ENCODE measurements around the gene PSMB7.

PSMB7 gene

DNA sequence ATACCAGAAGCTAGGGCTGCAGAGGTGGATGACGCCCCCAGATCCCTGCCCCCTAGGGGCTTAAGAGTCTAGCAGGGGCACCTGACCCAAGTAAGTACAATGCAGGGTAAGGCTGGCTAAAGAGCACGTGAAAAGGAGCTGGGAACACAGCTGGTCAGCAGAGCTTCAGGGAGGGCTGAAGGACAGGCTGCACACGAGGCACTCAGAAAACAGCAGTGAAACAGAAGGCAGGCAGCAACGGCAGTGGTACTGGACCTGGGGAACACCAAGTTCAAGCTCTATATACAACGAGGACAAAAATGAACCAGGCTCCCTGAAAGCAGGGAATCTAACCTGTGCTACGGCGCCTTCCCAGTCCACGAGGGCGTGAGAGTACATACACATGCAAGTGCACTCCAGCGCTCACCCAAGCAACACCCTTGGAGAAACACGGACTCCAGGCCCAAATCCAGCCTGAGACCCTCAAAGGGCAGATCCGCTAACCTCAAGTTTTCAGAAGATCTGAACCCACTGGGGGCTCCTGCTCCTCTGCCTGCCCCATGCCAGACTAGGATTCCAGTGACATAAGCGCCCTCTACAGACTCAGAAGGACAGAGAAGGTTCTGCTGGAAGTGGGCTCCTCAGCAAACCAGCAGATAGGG lies 57.4 kb downstream of the PSMB7 start:
- DNase-seq (ENCODE audit: low read depth), result peak; percentile 22

DNA sequence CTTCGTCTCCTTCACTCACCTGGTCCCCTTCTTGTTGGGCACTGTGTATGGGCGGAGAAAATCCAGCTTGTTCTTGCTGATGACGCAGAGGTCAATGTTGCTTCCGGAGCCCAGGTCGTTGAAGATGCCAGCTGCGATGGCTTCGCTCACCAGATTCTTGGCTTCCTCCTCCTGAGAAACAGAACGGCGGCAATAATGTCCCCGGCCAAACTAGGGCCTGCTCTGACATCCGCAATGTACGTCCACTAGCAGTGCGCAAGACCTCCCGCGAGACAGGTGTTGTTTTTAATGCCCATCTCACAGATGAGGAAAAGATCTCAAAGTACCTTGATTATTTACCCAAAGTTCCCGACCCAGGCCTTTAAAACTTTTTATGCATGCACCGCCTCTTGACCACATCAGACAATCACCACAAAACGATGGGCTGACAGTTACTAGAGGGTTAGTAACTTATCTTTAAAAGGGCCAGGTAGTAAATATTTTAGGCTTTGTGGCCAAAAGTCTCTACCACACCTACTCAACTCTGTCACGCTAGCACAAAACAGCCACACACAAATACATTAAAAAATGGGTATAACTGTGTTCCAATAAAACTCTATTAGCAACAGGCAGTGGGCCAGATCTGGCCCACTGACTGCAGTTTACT lies 58.4 kb downstream of the PSMB7 start:
- no peak for DNase-seq (ENCODE audit: low read depth)

- no peak for DNase-seq (ENCODE audit: low read depth)
Observed at GRCh38 chr9:124355941-124356744, 59.1 kb downstream of the PSMB7 start.

DNA sequence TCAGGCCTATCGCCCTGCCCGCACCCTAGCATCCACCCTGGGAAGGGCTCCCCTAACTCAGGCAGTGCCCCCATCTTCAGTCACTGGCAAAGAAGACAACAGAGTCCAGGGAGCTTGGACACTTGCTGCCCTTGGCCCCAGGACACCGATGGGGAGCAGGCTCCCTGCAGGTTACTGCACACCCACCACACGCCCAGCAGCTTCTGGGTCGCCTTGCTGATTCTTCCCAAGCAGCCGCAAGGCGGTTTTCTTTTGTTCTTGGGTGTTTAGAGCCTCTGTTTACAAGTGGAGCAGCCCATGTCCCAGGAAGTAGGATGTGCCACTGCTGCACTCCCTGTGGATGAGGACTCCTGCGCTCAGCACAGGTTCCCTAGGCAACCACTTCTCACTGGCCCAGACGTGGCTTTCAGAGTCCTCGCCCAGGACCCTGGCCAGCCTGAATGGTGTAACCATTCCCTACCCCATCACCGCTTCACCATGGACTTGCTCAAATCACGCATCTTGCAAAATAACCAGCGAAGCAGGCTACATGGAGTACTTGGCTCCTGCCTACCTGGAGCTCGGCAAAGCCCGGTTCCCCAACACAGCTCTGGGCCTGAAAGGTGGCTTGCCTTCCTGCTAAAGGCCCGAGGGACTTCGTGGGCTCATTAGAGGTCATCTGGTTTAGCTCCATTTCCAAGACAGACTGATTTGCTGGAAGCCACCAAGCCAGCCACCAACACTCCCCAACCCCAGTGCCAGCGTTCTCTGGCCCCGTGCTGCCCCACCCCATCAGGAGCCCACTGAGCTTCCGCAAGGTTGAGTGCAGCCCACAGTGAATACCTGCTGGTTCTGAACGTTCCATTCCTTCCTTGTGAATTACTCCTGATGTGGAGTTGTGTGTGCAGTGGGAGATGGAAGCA lies 60.0 kb downstream of the PSMB7 start:
- no peak for DNase-seq (ENCODE audit: low read depth)

DNA sequence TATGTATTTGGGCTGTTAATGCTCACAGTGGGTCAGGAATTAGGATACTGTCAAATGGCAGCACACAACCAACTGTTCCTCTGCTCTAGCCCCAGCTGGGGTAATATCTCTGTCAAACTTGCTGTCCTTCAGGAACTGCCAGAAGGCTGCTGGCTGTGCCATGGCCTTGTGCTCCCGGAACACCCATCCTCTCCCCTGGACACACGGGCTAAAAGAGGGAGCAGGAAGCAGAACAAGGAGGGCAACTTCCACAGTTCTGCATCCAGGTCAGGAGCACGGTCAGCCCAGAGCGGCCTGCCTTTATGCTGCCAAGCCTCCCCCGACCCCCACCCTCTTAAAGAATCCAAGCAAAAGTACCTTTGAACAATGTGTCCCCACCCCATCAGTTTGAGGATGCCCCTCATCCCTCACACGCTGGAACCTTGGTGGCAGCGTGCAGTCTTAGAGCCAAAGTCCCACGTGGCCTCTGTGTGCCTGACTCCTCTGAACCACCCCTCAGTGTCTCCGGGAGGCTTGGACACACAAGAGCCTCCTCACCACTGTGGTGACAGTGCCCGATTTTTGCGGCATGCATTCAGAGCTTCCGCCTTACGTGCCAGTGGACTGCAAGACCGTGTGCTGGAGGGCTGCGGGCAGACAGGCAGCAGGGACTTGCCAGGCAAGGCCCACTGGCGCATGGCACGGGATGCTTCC lies 60.8 kb downstream of the PSMB7 start:
- no peak for DNase-seq (ENCODE audit: low read depth)

DNA sequence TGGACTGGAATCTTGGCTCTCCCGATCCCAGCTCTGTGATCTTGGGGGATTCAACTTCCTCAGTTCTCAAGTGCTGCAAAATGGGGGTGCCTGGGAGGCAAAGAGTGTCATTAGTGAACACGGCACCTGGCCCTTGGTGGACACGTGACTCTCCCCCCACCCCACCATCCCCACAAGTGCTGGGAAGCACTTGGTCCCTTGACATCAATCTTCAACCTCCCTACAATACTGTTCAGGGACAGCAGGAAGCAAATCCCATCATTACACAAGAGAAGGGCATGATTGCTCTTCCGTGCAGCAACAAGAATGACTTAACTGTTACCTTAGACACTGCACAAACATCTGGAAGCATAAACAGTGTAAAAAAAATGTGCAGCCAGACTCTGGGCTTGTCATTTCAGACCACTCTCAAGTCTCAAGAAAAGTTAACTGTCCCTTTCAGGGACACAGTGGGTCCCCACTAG lies 61.4 kb downstream of the PSMB7 start:
- DNase-seq (ENCODE audit: low read depth), result peak; percentile 32

DNA sequence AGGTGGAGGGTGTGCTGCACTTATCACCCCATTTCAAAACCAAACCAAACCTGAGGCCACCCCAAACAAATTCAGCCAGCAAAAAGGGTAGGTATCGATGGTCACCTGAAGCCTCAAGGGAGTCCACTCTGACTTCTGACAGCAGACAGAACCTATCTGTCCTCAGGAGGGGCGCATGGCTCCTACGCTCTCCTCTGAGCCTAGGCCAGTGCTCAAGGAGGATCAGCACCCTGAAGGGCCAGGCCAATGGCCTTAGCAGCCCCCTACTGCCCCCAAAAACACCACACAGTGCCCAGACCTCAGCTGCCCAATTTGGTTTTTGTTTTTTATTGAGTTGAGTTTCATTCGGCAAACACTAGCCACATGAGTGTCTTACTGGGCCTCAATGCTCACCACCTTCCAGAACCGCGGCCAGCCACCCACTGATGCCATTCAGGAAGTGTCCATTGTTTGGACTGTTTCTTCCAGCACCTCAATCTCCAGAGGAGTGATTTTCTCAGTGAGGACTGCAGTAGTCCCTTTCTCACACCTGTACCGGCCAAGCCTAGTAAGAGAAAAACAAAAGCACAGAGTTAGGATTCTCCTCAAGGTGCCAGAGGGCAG lies 62.0 kb downstream of the PSMB7 start:
- DNase-seq (ENCODE audit: low read depth), result no peak

- DNase-seq (ENCODE audit: low read depth), result no peak
Observed at GRCh38 chr9:124352616-124353015, 62.6 kb downstream of the PSMB7 start.

GRCh38 chr9:124351672-124352468 lies 63.4 kb downstream of the PSMB7 start:
- DNase-seq (ENCODE audit: low read depth), result no peak

- DNase-seq (ENCODE audit: low read depth), result no peak
Observed at GRCh38 chr9:124350494-124351263, 64.6 kb downstream of the PSMB7 start.

GRCh38 chr9:124349675-124350493 lies 65.4 kb downstream of the PSMB7 start:
- DNase-seq (ENCODE audit: low read depth), result no peak

- no peak for DNase-seq (ENCODE audit: low read depth)
Observed at GRCh38 chr9:124349267-124349666, 66.0 kb downstream of the PSMB7 start.

DNA sequence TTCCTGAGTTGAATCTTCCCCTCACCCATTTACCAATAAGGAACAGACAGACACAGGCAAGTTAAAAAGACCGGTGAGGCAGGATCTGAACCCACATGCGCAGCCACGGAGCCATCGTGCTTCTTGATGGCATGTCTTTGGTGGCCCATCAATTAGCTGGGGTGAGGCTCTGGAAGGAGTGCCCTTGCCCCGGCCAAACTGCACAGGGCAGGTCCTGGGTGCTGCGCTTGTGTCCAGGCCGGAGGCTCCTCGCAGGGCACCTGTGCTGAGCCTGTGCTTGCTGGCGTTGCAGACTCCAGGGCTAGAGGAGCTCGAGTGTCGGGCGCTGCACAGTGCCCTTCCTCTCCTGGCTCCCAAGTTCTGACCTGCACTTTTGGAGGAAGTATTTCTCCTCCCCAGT lies 66.4 kb downstream of the PSMB7 start:
- DNase-seq (ENCODE audit: low read depth), result no peak

DNA sequence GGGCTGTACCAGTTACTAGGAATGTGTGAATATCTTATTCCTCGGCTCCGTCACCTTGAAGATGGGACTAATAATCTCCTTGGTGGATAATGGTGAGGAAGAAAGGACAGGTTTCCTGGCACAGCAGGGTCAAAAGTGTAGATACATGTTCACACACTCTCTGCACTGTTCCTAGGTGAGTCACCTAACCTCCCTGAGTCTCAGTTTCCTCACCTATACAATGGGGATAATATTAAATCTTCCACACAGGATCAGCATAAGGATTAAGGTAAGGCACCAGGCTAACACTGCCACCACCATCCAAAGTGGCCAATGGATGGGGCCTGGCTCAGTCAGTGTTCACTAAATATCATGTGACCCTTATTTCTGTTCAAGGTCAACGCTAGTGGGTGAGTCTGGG lies 66.9 kb downstream of the PSMB7 start:
- DNase-seq (ENCODE audit: low read depth), result no peak

GRCh38 chr9:124347968-124348358 lies 67.3 kb downstream of the PSMB7 start:
- DNase-seq (ENCODE audit: low read depth), result no peak

DNA sequence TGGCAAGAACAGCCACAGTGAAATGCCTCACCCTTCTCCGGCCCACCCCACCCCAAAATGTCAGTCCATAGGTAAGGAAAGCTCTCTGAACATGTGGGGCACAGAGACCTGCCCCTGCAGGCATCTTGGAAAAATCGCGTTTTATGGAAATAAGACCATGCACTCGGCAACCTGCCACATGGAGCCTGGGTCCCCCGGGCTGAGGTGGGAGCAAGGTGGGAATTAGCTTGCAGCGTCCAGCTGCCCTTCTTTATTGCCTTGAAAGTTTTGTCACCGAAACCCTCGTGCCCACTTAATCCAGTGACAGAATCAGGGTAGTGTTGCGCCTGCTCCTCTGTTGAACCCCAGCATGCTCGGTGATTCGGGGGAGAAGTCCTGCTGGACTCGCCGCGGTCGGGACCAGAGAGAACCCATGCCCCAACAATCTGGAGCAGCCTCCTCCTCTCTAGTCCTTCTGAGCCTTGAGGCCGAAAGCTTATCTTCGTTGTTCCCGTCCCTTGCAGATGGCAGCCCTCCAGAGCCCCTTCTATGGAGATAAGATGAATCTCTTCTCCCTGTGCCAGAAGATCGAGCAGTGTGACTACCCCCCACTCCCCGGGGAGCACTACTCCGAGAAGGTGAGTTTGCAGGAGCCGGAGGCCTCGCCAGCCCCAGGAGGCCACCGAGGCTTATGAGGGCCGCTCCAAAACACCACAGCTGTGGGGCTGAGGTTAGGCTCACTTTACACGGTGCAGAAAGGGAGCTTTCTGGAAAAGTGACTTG lies 67.9 kb downstream of the PSMB7 start:
- DNase-seq (ENCODE audit: low read depth), result no peak

GRCh38 chr9:124346347-124347163 lies 68.7 kb downstream of the PSMB7 start:
- DNase-seq (ENCODE audit: low read depth), result no peak

Measured in EH (cell line).